Stimulated activated CD8-positive, alpha-beta memory T cell treated with anti-CD3 and anti-CD28 coated beads, Interleukin-7, amount 100 ng/mL, for 1 hour (primary cell): ENCODE results near the gene PTPRD.

Source experiments
- DNase-seq, 2 donors: peaks; one replicate each; pipeline ENCODE4 v3.0.0-alpha.2; 2020; ENCODE audit warnings: low read depth in 2 of 2

PTPRD gene

DNA sequence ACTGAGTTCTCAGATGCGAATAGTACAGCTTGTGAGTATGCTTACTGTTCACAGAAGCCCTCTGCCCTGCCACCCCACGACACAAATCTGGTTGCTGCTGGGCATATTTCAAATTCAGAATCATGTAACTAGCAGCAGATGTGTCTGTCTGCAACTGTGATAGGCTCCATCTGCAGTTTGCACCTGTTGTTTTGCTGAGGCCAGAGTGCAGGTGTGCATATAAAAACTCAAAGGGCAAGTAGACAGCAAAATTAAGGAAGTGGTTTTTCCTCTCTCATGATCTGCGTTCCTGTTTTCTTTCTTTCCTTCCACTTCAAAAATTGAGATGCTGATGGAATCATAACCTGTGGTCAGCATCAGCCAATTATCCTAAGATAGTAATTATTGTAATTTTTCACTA, 1000.5 kb downstream of the PTPRD start:
- DNase-seq = no peak

DNA sequence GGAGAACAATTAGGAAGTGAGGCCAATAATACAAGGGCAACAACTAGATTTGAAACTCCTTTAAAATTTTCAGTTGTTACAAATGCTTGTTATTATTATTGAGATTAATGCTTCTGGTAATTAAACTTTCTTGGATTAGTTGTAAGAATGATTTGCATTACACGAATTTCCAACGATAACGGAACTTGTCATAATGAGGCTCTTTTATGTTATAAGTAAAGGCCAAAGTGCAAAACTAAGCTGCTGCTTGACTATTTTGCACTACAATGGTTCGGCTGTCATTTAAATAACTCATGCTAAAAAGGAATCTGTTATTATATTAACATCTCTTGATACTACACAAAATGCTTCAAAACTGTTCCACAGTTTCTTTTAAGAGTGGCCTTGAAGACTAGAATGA, 1007.1 kb downstream of the PTPRD start:
- no peak for DNase-seq

DNA sequence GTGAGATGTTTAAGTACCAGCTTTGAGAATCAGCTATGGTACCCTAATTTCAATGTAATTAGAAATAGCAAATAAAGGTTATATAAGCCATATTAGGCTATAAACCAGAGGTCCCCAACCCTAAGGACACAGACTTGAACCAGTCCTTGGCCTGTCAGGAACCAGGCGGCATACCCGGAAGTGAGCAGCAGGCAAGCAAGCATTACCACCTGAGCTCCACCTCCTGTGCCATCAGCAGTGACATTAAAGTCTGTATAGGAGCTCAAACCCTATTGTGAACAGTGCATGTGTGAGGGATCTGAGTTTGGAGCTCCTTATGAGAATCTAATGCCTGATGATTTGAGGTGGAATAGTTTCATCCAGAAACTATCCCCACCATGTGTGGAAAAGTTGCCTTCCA, 1009.5 kb downstream of the PTPRD start:
- no peak for DNase-seq

DNA sequence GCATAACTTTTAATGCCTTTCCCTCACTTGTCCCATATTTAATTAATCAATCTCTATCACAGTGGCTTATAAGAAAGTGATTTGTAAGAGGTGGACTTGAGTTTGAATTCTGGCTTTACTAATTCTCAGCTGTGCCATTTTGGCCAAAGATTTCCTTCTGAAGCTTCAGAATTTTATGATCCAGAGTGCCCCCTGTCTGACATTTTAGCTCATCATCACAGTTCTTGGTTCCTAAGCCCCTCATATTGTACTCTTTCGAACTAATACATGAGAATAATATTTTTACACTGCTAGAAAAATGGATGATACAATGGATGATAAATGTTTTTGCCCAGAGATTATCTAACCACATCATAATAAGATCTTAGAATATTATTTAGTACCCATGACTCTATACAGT, 1014.1 kb downstream of the PTPRD start:
- no peak for DNase-seq

DNA sequence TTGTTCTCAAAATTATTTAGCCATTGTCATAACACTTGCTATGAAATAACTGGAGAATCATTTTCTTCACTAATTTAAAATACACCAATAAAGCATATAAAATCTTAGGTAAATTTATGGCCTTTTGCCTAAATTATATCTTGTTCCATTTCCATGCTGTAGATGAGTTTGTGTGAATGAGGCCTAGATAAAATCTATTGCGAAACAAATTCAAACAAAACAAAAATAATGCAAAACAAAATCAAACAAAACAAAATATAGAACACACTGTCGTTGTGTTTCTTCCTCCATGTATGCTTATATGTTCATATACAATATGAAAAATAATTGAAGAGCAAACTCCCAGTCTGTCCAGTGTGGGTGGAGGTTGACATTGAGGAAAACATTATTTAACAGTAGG, 1020.7 kb downstream of the PTPRD start:
- DNase-seq = no peak

DNA sequence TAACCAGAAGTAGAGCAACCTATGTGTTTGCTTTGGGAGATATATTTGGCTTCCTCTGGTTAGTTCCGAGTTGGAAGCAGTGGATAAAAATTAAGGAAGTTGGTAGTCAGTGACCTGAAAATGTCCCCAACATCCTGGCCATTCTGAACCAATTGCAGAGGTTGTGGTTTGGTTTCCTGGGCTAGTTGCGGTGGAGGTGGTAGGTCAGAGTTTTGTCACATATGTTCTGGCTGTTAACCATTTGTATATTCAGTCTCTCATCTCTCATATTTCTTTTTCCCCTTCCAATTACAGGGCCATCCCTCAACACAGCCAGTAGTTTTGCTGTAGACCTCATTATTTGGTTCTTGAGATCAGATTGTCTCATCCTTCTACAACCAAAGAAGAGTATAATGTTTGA, 1026.9 kb downstream of the PTPRD start:
- DNase-seq = no peak

DNA sequence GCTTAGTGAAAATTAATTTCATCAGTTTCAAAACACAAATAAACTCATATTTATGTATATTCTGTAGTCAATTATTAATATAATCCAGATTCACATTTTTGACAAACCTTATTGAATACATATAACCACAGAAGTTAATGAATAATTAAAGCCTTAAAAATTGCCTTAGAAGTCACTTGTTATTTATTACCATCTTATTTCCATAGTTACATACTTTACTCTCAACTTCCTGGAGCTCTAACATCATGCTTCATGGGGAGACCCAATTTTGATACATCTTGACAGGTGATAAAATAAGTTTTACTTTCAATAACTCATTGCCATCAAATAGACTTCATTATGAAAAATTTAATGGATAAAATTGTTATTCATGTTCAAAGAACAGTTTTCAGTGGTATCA, 1038.7 kb downstream of the PTPRD start:
- no peak for DNase-seq

DNA sequence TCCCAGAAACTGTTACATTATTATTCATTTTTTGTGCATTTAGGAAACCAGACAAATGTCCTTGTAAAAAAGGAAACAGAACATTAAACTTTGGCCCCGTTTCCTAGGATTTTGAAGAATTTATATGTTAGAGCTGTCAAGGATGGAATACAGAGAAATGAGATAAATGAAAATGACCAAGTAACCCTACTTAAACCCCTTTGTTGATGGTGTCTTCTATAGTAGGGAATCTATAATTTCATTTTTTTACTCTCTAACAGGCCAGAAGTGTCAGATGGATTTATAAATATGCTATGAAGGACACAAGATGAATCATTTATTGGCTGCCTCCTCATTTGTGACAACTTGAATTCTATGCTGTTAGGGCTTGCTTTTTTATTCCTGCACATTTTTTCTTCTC, 1047.1 kb downstream of the PTPRD start:
- DNase-seq = no peak

DNA sequence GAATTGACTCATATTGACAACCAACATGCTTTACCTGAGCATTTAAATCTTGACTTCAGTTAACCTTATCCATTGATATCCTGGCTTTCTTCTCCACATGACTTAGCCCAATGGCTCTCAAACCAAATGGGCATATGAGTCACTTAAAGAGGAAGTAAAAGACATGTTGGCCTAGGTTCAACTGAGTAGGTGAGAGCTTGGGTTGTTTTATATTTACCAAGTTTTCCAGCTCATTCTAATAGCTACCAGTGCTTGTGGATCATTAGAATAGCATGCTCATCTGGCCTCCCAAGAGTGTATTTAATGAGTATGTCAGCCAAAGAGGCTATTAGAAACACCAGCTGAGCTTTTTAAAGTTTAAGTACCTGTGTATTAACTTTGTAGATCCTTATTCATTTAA, 1049.0 kb downstream of the PTPRD start:
- no peak for DNase-seq

DNA sequence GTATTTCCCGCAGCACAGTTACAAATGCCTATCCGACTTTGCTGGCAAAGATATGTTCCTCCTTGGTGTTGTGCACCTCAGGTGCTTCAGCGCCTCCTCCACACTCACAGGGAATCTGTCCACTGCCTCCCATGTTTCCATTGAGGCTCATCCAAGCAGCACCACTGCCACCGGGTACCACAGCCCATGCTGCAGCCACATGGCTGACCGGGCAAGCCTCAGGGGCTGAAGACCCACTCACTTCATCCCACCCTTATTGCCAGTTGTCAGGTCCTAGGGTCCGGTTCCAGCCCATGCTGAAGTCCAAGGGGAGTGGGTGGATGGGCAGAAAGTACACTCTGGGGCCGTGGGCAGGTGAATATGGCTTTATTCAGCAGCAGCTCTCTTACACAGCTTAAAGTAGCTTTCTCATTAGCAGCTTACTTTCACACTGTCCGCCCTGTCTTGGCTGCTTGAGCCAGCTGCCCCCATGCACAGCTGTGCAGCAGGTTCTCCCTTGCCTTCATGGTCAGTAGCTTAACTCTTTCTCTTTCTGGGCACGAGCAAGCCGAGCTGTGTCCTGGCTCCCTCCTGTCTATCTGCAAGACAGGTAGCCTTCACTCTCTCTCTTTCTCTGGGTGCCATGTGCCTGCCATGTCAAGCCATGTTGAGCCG, 1052.3 kb downstream of the PTPRD start:
- no peak for DNase-seq

DNA sequence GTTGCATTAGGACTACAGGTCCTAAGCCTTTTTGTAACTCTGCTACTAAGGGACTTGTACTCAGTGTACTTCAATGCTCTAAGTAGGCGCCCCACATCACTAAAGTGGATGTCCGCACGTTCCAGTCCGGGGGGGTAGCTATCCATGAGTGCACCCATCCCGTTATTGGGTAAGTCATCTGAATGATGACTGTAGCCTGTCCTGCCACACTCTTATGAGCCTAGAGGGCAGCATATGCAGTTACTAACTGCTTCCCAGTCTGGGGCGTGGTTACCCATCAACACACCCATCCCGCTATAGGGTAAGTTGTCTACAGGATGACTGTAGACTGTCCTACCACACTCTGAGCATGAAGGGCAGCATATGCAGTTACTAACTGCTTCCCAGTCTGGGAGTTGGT, 1053.9 kb downstream of the PTPRD start:
- DNase-seq = no peak

DNA sequence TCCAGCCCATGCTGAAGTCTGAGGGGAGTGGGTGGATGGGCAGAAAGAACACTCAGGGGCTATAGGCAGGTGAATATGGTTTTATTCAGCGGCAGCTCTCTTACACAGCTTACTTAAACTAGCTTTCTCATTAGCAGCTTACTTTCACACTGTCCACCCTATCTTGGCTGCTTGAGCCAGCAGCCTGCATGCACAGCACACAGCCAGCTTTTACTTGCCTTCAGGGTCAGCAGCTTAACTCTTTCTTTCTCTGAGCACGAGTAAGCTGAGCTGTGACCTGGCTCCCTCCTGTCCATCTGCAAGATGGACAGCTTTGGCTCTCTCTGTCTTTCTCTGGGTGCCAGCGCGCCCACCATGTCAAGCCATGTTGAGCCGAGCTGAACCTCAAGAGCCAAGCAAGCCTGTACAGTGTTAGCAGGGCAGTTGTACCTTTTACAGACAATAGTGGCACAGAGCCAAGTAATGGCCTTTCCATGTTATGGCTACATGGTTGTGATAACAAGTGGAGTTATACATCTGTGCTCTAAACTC, 1054.9 kb downstream of the PTPRD start:
- DNase-seq = no peak

DNA sequence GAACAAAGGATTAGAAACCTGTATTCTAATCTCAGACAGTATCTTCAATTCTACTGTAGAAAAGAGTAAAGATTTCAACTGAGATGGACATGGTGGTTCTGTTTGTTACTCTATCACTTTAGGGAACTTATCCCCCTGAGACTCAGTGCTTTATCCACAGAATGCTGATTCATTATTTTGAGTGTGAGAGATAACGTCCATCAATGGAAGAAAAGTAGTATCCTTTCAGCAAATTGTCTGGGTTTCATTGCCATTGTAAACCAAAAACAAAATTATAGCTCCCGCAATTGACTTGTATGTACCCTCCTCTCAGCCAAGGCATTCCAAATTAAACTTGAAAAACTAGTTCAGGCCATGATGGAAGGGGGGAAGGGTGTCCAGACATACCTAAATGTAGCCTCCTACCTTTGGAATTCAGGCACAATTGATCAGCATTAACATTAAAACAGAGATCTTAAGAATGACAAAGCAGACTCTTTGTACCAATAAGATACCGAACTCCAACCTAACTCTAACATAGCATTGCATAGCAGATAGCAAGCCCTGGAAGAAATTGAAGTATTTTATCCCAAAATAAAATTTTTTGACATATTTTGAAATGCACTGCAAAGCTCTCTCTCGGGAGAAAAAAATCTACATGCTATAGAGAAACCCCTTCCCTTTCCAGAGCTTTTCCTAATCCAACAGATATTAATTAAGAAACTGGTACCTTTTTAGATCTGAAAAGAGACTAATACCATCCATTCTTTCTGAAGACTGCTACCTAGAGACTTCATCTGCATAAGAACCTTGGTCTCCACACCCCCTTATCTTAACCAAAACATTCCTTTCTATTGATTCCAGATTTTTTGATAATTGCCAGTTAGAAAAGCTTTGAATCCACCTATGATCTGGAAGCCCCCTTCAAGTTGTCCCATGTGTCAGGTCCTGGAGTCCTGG, 1055.7 kb downstream of the PTPRD start:
- DNase-seq = no peak

DNA sequence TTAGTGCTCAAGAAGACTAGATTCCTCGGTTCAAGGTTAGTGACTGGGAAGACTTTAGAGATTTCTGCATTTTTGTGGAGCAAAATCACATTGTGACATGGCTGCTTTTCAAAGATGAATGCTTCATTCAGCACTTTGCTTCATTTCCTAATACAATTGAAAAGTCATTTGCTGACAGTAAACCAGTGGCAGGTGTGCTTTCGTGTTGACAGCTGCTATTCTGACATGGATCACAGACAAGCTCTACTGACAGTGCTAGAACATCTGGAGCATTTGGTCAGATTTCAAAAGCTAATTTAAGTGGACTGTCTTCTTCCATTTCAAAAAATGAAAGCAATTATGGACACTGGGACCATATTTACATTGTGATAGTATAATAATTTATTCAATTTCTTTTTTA, 1060.1 kb downstream of the PTPRD start:
- DNase-seq = no peak

DNA sequence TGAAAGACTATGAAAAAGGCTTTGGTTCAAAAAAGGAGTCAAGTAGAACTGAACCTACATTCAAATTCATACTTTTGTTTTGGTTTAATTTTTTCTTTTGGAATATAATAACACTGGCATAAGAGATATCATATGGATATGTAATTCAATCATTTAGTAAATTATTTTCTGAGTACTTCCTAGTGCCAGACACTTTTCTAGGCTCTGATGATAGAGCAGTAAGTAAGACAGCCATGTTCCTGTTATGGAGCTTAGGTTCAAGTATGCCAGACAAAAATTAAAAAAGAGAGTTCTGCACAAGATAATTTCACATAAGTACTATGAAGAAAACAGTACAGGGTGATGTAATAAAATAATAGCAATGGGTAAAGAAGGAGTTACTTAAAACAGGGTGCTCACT, 1074.0 kb downstream of the PTPRD start:
- DNase-seq = no peak

DNA sequence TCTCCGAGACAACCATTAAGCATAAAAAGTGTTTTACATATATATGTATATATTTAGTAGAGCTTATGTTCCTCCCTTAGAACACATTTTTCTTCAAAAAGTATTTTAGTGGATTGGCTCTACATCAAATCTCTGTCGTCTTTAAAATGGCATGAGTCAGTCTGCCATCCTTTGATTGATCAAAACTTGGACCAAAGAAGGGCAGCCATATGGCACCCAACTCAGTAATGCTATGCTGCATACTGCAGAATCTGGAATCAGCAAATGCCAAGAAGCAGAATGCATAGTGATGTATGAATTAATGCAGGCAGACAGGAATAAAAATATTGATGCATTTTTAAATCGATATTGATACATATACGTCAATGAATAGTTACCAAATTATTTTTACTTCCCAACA, 1074.4 kb downstream of the PTPRD start:
- no peak for DNase-seq

DNA sequence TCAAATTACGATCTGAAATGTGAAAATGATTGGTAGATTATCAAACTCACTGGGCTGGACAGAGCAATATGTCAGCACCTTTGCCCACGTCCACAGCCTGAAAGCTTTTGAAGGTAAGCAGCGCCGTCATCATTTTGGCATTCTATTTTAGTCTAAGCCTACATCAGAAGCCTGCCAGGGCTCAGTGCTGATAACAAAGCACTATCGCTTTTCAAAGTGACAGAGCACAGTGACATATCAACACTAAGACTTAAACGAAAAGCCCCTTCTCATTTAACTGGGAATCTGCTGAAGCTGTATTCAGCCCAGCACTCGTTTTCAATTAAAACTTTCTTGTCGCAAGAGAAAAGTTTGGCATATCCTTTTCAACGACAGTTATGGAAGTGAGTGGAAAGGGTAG, 1076.3 kb downstream of the PTPRD start:
- DNase-seq = no peak

DNA sequence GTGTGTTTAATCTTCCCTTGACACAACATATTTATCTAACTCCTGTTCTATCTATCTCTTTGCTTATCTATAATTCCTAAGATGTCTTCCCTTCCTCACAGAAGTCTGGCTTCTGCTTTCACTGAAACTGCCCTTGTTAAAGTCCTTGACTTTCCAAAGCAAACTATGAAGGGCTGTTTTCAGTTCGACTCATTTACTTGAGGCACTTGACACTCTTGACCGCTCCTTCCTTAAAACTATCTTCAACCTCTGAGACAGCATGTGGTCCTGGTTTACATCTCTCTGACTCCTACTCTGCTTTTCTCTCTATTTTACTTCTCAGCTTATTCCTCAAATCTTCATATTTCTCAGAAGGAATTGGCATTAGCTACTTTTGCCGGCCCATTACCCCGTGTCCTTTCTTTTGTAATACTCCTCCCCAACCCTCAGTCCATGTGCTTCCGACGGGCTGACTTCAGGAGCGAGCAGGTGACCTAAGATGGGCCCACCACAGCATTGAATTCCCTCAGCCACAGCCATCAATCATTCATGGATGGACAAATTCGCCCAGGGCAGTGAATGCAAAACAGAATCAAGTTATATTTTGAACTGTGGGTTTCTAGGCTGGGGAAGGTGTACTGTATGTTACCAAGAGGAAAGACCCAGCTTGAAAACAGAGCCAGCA, 1089.2 kb downstream of the PTPRD start:
- DNase-seq = no peak

DNA sequence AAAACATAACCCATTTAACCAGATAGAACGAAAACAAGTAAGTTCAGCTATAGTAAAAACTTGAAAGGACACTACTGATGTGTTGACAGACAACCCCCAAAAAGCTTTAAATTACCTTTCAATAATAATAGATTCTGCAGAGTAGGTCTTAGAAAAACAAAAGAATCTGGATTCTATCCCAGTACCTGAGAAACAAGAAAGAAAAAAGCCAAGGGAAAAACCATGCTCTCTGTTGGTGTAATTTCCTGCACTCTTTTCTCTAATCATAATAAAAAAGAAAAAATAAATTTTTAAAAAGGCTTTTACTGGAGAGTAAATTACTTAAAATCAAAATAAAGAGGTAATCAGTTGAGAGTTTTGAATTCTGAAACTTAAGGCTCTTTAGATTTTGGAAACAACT, 1090.4 kb downstream of the PTPRD start:
- no peak for DNase-seq

DNA sequence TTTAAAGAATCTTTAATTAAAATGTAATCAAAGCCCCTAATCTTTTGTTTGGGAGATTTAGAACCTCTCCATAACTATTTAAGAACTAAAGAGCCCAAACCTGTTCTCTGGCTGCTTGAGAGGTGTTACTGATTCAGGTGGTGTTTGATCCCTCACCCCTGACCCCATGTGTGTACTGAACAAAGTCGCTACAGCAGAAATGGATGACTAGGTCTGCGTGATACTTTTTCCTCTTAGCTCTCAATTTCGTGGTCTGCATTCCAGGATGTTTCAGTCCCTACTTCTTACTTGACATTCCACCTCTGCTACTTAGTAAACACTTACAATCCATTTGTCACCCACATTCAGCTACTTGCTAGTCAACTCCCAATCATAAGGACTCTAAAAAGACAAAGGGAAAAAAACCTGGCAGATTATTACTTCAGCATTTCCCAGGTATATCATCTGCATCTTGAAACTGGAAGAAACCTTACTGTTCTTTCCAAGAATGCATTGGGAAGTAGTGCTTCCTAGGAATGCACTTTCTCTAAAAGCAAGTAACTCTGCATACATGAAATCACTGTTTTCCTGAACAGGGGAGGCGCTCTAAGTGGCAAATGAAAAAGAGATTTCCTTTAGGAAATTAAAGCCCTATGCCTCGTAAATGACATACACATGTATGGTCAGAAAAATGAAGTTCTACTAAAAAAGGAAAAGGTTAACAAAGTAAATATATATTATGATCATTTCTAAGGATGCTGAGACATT, 1091.6 kb downstream of the PTPRD start:
- DNase-seq = no peak

DNA sequence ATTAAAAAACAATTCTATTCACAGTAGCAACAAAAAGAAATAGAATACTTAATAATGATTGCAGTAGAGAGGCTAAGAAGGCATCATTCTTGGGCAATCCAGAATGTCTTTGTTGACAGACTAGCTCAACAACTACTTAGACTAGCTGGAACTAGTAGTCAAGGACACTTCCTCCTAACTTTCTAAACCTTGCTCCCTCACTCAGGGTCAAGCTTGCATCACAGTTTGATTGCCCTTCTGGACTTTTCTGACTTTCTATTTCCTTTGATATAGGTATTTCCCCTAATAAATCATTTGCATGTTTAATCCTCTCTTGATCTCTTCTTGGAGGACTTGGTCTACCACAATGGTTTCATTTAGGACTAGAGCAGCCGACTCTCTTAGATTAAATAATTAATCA, 1107.9 kb downstream of the PTPRD start:
- DNase-seq = no peak

DNA sequence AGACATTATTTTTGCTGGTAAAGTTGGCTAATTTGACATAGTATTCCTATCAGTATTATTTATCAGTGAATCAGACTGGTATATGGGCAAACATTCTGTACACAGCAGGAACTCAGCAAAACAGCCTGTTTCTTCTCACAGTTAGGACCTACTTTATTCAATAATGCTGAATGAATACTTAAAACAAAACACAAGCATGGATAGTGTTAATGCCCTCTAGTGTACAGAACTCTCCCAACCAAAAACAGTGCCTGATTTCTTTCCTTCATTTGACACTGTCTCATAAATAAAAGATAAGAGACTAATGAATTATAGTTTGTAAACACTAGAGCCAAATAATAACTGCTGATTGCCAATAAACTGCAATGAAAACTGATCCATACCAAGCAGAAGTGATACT, 1113.3 kb downstream of the PTPRD start:
- DNase-seq = no peak
